HUES6 (cell line): ENCODE data around the gene ACR.
"Not testable (repeated sequence)": the region's sequence is repeated elsewhere in the genome, so short reads cannot be mapped to it uniquely, and the experiment has no call there.

Experiments used
- H3K27ac ChIP-seq: 2 replicates; pipeline ENCODE4 v1.7.0; 2013; ENCODE audit warnings: low read depth, mild to moderate bottlenecking, low read length, inconsistent platforms
- H3K27me3 ChIP-seq: 2 replicates; pipeline ENCODE4 v1.6.1; 2013; ENCODE audit warnings: low read length; ENCODE audit not compliant: control insufficient read depth, insufficient read depth
- H3K36me3 ChIP-seq: 2 replicates; pipeline ENCODE4 v1.6.1; 2013; ENCODE audit warnings: low read length; ENCODE audit not compliant: control insufficient read depth, insufficient read depth
- H3K4me1 ChIP-seq: 2 replicates; pipeline ENCODE4 v1.6.1; 2013; ENCODE audit warnings: low read length; ENCODE audit not compliant: control insufficient read depth, insufficient read depth
- H3K4me3 ChIP-seq: 2 replicates; pipeline ENCODE4 v1.5.1; 2013; ENCODE audit warnings: low read depth, low read length
- H3K9ac ChIP-seq: one replicate; pipeline ENCODE4 v1.6.1; 2013; ENCODE audit warnings: mild to moderate bottlenecking, low read length
- H3K9me3 ChIP-seq: 2 replicates; pipeline ENCODE4 v1.6.1; 2013; ENCODE audit warnings: low read depth, low read length; ENCODE audit not compliant: control insufficient read depth, insufficient read depth

The ACR gene

GRCh38 chr22:50759597-50760341 is 21.8 kb downstream of the ACR start:
- H3K36me3 ChIP-seq, H3K9ac ChIP-seq, H3K4me1 ChIP-seq, H3K4me3 ChIP-seq, H3K9me3 ChIP-seq, H3K27ac ChIP-seq: not testable (repeated sequence)
- H3K27me3 ChIP-seq = peaks cover 36% of the 10 kb centered on the region

DNA sequence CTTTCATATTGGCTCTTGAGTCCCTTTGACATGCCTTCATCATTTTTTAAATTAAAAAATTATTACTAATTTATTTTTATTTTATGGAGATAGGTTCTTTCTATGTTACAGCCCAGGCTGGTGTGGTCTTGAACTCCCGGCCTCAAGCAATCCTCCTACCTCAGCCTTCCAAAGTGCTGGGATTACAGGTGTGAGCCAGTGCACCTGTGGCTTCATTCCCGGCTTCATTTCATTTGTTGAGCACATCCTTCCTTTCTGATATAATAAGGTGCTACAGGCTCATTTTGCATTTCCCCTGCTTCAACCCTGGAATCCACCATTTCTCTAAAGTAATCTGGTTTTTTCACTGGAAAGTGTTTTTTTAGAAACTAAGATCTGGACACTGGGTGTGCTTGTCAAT is 23.8 kb downstream of the ACR start:
- H3K9me3 ChIP-seq, H3K9ac ChIP-seq, H3K4me1 ChIP-seq, H3K27ac ChIP-seq, H3K4me3 ChIP-seq, H3K36me3 ChIP-seq: not testable (repeated sequence)
- peaks cover 30% of the 10 kb centered on the region for H3K27me3 ChIP-seq

DNA sequence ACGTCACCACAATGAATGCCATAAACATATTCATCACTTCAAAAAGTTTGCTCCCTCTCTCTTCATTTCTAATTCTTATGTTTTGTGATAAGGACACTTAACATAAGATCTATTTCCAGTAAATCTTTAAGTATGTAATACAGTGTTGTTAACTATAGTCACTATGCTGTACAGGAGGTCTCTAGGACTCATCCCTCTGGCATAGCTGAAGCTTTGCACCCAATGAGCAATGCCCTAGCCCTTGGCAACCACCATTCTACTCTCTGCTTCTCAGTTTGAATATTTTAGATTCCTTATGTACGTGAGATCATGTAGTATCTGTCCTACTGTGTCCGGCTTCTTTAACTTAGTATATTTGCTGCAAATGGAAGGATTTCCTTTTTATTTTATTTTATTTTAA is 26.3 kb downstream of the ACR start:
- H3K9me3 ChIP-seq, H3K4me1 ChIP-seq, H3K27me3 ChIP-seq, H3K27ac ChIP-seq, H3K4me3 ChIP-seq, H3K36me3 ChIP-seq, H3K9ac ChIP-seq: not testable (repeated sequence)

DNA sequence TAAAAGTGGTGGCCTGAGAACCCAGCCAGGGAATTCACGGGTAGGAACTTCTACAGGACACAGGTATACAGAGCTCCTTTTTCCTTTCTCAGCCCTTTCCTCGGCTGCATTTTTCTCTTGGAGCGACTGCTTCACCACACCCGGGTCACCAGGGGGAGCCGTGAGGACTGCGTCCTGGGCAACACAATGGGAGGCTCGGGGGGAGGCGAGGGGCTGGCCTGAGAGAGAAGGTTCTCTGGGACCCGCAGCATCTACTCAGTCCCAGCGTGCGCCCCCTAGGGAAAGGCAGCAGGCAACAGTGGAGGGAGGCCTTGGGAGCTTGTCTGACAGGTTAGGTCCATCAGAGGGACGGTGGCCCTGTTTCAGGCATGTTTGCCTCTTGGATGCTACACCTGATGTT is 37.1 kb downstream of the ACR start:
- not testable (repeated sequence) for H3K36me3 ChIP-seq, H3K4me1 ChIP-seq, H3K9ac ChIP-seq, H3K4me3 ChIP-seq, H3K9me3 ChIP-seq, H3K27ac ChIP-seq, H3K27me3 ChIP-seq

GRCh38 chr22:50777631-50778030 is 39.6 kb downstream of the ACR start:
- not testable (repeated sequence) for H3K4me3 ChIP-seq, H3K4me1 ChIP-seq, H3K9me3 ChIP-seq, H3K9ac ChIP-seq, H3K27me3 ChIP-seq, H3K27ac ChIP-seq, H3K36me3 ChIP-seq

- not testable (repeated sequence) for H3K36me3 ChIP-seq, H3K9ac ChIP-seq, H3K4me1 ChIP-seq, H3K9me3 ChIP-seq, H3K27ac ChIP-seq, H3K27me3 ChIP-seq, H3K4me3 ChIP-seq
These were observed 42.2 kb downstream of the ACR start for GRCh38 chr22:50780244-50780643.

GRCh38 chr22:50782253-50782652 is 44.2 kb downstream of the ACR start:
- not testable (repeated sequence) for H3K27me3 ChIP-seq, H3K9me3 ChIP-seq, H3K9ac ChIP-seq, H3K4me1 ChIP-seq, H3K27ac ChIP-seq, H3K36me3 ChIP-seq, H3K4me3 ChIP-seq

- H3K27ac ChIP-seq = not testable (repeated sequence)
- Histone ChIP-seq H3K9ac (peak within 1 kb of the TSS; percentile 64), H3K4me3 (peak within 1 kb of the TSS; percentile 70)
These were observed 45.3 kb downstream of the ACR start, which contains the start of gene RABL2B for GRCh38 chr22:50783033-50783879. RABL2B (minus strand) TSS chr22:50783636; CDS start chr22:50782294, 1,342 bp downstream.

GRCh38 chr22:50783880-50784276 is 45.9 kb downstream of the ACR start:
- H3K27ac ChIP-seq, H3K4me1 ChIP-seq, H3K27me3 ChIP-seq, H3K9me3 ChIP-seq, H3K36me3 ChIP-seq: not testable (repeated sequence)
- Histone ChIP-seq H3K4me3 (peak overlapping the region; percentile 70), H3K9ac (peak overlapping the region; percentile 19)

More at GRCh38 chr22:50783033-50783879, 45.3 kb downstream of the ACR start, which contains the start of gene RABL2B:
- not testable (repeated sequence) for H3K36me3 ChIP-seq, H3K9me3 ChIP-seq, H3K4me1 ChIP-seq, H3K27me3 ChIP-seq

- H3K4me3 ChIP-seq, H3K27me3 ChIP-seq, H3K4me1 ChIP-seq, H3K27ac ChIP-seq, H3K9ac ChIP-seq, H3K9me3 ChIP-seq, H3K36me3 ChIP-seq: not testable (repeated sequence)
These were observed 47.3 kb downstream of the ACR start for GRCh38 chr22:50785289-50785688.

DNA sequence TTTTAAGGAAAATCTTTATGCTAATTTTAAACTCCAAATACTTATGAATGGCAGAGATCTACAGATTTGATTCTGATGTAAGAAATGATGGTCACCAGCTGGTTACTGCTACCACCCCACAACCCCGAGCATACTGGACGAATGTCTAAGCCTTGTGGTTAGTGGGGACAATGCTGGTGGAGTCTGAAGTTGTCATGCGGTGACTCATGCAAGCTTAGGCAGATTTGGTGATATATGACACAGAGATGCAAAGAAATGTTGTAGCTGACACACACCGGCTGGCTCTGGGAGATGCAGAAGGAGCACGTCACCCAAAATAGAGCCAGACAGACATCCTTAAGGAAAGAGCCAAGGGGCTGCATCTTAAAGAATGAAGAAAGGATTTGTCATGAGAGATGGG is 48.9 kb downstream of the ACR start:
- not testable (repeated sequence) for H3K9ac ChIP-seq, H3K27ac ChIP-seq, H3K36me3 ChIP-seq, H3K4me3 ChIP-seq, H3K9me3 ChIP-seq, H3K27me3 ChIP-seq, H3K4me1 ChIP-seq
